Uterus (tissue), 2 donors: ENCODE measurements around the gene ALG6.

Source experiments
- POLR2A ChIP-seq, 2 donors: fragments of 450-650 bp; IDR thresholded peaks; one replicate each; pipeline ENCODE4 v1.6.1; 2016; ENCODE audit warnings: antibody characterized with exemption in 2 of 2, mild to moderate bottlenecking in 1 of 2, moderate library complexity in 1 of 2
- TF ChIP-seq, protein P1 (sequence below), 4 experiments: fragments of 200-600 bp in 2 of 4; fragments of 450-650 bp in 2 of 4; sonication (generic) in 2 of 4; IDR thresholded peaks; one replicate each; pipeline ENCODE4 v1.5.1; 2016 to 2019; ENCODE audit warnings: antibody characterized with exemption in 4 of 4, mild to moderate bottlenecking in 2 of 4, moderate library complexity in 1 of 4

DNA sequence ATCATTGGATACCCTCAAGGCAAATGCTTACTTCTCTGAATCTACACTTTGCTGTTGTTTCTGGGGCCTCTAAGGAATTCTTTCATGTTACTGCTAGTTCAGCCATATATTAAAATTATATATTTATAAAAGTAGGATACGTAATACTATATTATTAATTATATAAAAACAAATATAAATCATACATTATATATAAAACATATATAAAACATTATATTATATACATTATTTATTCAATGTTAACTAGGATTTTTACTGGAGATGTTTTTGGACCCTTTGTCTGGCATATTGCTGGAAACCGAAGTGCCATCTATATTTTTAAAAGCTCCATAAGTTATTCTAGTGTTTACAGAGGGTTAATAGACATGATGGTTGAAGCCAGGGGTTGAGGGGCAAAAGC is 12.2 kb downstream of the ALG6 start:
- TF ChIP-seq, protein P1, sequence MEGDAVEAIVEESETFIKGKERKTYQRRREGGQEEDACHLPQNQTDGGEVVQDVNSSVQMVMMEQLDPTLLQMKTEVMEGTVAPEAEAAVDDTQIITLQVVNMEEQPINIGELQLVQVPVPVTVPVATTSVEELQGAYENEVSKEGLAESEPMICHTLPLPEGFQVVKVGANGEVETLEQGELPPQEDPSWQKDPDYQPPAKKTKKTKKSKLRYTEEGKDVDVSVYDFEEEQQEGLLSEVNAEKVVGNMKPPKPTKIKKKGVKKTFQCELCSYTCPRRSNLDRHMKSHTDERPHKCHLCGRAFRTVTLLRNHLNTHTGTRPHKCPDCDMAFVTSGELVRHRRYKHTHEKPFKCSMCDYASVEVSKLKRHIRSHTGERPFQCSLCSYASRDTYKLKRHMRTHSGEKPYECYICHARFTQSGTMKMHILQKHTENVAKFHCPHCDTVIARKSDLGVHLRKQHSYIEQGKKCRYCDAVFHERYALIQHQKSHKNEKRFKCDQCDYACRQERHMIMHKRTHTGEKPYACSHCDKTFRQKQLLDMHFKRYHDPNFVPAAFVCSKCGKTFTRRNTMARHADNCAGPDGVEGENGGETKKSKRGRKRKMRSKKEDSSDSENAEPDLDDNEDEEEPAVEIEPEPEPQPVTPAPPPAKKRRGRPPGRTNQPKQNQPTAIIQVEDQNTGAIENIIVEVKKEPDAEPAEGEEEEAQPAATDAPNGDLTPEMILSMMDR (IDR thresholded peaks at IDR 0.05), result no peak
- no peak for TF ChIP-seq POLR2A (IDR thresholded peaks at IDR 0.05)
